Heart left ventricle (tissue), 13 donors: Measurements from ENCODE around the gene RPL29.

Experiments
- POLR2A ChIP-seq, 2 donors: fragments of 450-650 bp; IDR thresholded peaks; one replicate each; pipeline ENCODE4 v1.6.1; 2017; ENCODE audit warnings: antibody characterized with exemption in 2 of 2, mild to moderate bottlenecking in 2 of 2, moderate library complexity in 2 of 2
- TF ChIP-seq, protein P1 (sequence below), 12 donors: fragments of 200-600 bp; sonication (generic) in 4 of 12; IDR thresholded peaks; one replicate each; pipeline versions ENCODE4 v1.5.0 to v1.8.0; 2018 to 2022; ENCODE audit warnings: antibody characterized with exemption in 12 of 12, mild to moderate bottlenecking in 5 of 12
- donor health status: ischemic (EF 13 %, LVEDD 7.1; RV severe dilation, severe dysfunction).
- donor health status: DM: no; HTN: yes; CAD: no.
- donor health status: DM: no; HTN: no; CAD: no.
- donor health status: ischemic (EF 25% LVEDD 6.9; RV normal size, moderate dysfunction).
- donor health status: ischemic (EF 25% LVEDD 5.7; RV mildly dilated, moderate dysfunction).
- donor health status: ischemic (EF 35%, LVEDD 5.7; RV mildly dilated, moderate dysfunction).
- donor health status: nonischemic (EF 11% LVEDD 7.7; RV severe dilation, severe dysfunction).
- donor health status: DM: yes; HTN: yes; CAD: no.
- donor health status: PGD.
- donor health status: ischemic (EF 29% LVEDD 5.4; RV normal size, mild dysfunction).
- donor health status: nonischemic (EF 23%, LVEDD 6.1; RV moderate dilation, normal function).

DNA sequence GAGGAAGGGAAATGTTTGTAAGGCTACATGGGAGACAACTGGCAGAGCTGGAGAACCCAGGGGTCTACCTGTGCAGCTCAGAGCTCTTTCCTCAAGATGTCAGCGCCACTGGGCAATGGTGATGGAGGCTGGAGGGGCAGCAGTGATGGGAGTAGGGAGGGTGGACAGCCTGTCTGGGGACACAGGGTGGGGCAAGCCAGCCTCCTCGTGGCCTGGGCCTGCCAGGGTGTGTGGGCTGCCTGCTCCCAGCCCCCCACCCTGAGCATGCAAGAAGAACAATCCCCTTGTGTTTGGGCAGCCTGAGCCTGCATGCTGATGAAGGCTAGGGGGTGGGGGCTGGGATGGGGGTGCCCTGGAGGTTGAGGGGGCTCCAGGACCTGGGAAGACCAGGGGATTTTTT is 29.7 kb downstream of the RPL29 start:
- no peak for TF ChIP-seq POLR2A (IDR thresholded peaks at IDR 0.05)
- TF ChIP-seq, protein P1, sequence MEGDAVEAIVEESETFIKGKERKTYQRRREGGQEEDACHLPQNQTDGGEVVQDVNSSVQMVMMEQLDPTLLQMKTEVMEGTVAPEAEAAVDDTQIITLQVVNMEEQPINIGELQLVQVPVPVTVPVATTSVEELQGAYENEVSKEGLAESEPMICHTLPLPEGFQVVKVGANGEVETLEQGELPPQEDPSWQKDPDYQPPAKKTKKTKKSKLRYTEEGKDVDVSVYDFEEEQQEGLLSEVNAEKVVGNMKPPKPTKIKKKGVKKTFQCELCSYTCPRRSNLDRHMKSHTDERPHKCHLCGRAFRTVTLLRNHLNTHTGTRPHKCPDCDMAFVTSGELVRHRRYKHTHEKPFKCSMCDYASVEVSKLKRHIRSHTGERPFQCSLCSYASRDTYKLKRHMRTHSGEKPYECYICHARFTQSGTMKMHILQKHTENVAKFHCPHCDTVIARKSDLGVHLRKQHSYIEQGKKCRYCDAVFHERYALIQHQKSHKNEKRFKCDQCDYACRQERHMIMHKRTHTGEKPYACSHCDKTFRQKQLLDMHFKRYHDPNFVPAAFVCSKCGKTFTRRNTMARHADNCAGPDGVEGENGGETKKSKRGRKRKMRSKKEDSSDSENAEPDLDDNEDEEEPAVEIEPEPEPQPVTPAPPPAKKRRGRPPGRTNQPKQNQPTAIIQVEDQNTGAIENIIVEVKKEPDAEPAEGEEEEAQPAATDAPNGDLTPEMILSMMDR (IDR thresholded peaks at IDR 0.05): no peak
